ENCODE results near the gene CD2BP2. TPM values are rescaled to one million over a fixed set of nuclear protein-coding genes. Genes with fewer than 3 reads are reported as not detected.
A peak's percentile ranks its signal among the peaks of the same experiment; 100 is the strongest.

CD2BP2 gene
- total and polyA plus RNA-seq, 2 of the 13 experiments (the other 11 are each of a cell fraction or from before 2014, with no cell fraction given) = 24.9 to 54.6 TPM

- ATAC-seq = no peak
- Histone ChIP-seq H3K79me2 (ENCODE audit: insufficient read depth, low read length) (peaks cover 22% of the 10 kb centered on the region), H3K27ac (ENCODE audit: extremely low read length, insufficient read depth, low read length) (no peak overlapping the region), H3K9ac (ENCODE audit: insufficient read depth, low read depth, low read length) (no peak overlapping the region), H3K27me3 (ENCODE audit: control insufficient read depth in 1 of 2, insufficient read depth in 2 of 2, low read length in 2 of 2) (no peaks in the 10 kb centered on the region; a peak in 1 of 5 replicates), H3K4me3 (replicated peaks in 1 of 3; ENCODE audit: insufficient read depth in 1 of 3, low read depth in 2 of 3, low read length in 3 of 3) (no peak overlapping the region), H3K4me1 (ENCODE audit: insufficient read depth, low read length) (peaks cover 47% of the 10 kb centered on the region), H3K4me2 (ENCODE audit: low read depth, low read length) (no peak overlapping the region), H2AFZ (ENCODE audit: low read length) (no peak overlapping the region), H3K9me3 (ENCODE audit: low read length) (no peaks in the 10 kb centered on the region), H4K20me1 (ENCODE audit: insufficient read depth, low read length) (no peaks in the 10 kb centered on the region), H3K36me3 (replicated peaks in 1 of 2; ENCODE audit: control insufficient read depth in 1 of 2, insufficient read depth in 2 of 2, low read length in 2 of 2) (peaks cover 4 to 29% of the 10 kb centered on the region in 2 experiments)
- CTCF ChIA-PET (ENCODE audit: low intra/inter-chr PET ratio, low total read pairs) = interaction anchor here (0.8 to 2.4 kb wide), 2 partner anchors 17 to 57 kb away, joined by 3 to 10 read pairs; no protein-coding TSS in a partner anchor
- FAIRE-seq = no peak
- DNase-seq (ENCODE audit: low spot score) = no peak
- in situ Hi-C loops (cut with HindIII; ENCODE audit: extremely low pct_ligation_motif_present, low pct_unique_long_range_greater_than_20kb) = loop anchor here (10.0 kb wide), 1 partner anchor 263 kb away; the partner anchor contains the start of gene ZNF689
- WGBS (ENCODE audit: low lambda C conversion rate) = 95% methylated on average over 10 of the region's 11 CpGs
- BruUV-seq (replicated peaks) = no TSS peak
- intact Hi-C loops (cut with micrococcal nuclease; ENCODE audit: unreplicated experiment) = no loop called here
- POLR2A ChIA-PET = interaction anchor here (1.3 to 1.6 kb wide), 5 partner anchors 10 to 58 kb away, joined by 3 to 6 read pairs (median 4); no protein-coding TSS in a partner anchor
- TF ChIP-seq GFI1 (CRISPR knock-in tag; IDR thresholded peaks at IDR 0.05; ENCODE audit: borderline replicate concordance) (no peak), KDM5B (CRISPR knock-in tag; IDR thresholded peaks at IDR 0.05; ENCODE audit: borderline replicate concordance) (no peak), HDAC1 (CRISPR knock-in tag; IDR thresholded peaks at IDR 0.05) (no peak), ZNF124 (CRISPR knock-in tag; IDR thresholded peaks at IDR 0.05) (no peak), ZHX1 (CRISPR knock-in tag; IDR thresholded peaks at IDR 0.05; ENCODE audit: low read depth) (no peak), ZNF614 (CRISPR knock-in tag; IDR thresholded peaks at IDR 0.05; ENCODE audit: borderline replicate concordance) (no peak), ZNF709 (CRISPR knock-in tag; IDR thresholded peaks at IDR 0.05) (no peak), RFX1 (IDR thresholded peaks at IDR 0.05) (no peak), ZNF781 (CRISPR knock-in tag; IDR thresholded peaks at IDR 0.05; ENCODE audit: borderline replicate concordance, not compliant biosample characterization) (no peak), POLR2AphosphoS5 (IDR thresholded peaks at IDR 0.05; ENCODE audit: low read depth, low read length) (0 out of 2 replicates have a peak, but pooled peaks have one; percentile 9), CBX5 (CRISPR knock-in tag; IDR thresholded peaks at IDR 0.05; ENCODE audit: borderline replicate concordance) (no peak), JDP2 (CRISPR knock-in tag; IDR thresholded peaks at IDR 0.05; ENCODE audit: borderline replicate concordance) (no peak), ZNF788 (CRISPR knock-in tag; IDR thresholded peaks at IDR 0.05; ENCODE audit: borderline replicate concordance) (no peak), NR2F2 (IDR thresholded peaks at IDR 0.05; ENCODE audit: borderline replicate concordance, low read depth) (no peak), ZBTB8A (CRISPR knock-in tag; IDR thresholded peaks at IDR 0.05; ENCODE audit: borderline replicate concordance, low read depth) (no peak), ZMYM4 (CRISPR knock-in tag; IDR thresholded peaks at IDR 0.05) (no peak)
- TF ChIP-seq, protein P1, sequence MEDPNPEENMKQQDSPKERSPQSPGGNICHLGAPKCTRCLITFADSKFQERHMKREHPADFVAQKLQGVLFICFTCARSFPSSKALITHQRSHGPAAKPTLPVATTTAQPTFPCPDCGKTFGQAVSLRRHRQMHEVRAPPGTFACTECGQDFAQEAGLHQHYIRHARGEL (CRISPR knock-in tag; IDR thresholded peaks at IDR 0.05) = no peak
These were observed 3.3 kb downstream of the CD2BP2 start for GRCh38 chr16:30351586-30352419.
